OCI-LY7 (cell line): ENCODE data around the gene AP1M2. TPM values are rescaled to one million over a fixed set of nuclear protein-coding genes. Genes with fewer than 3 reads are reported as not detected.

Source experiments
- BruUV-seq: library from RNA; stranded (reverse); fragments of 400-500 nt; replicated peaks from 2 replicates; lab custom pipeline; 2021; lab: Mats Ljungman, UMichigan
- CTCF ChIA-PET: fragments of 300-600 bp; sonication (Branson Sonifier 250); formaldehyde crosslinking; loops from one replicate; lab custom pipeline; 2022; ENCODE audit warnings: antibody characterized with exemption; ENCODE audit not compliant: unreplicated experiment; lab: Charles Lee
- POLR2A ChIA-PET: fragments of 300-600 bp; sonication (Branson Sonifier 250); formaldehyde crosslinking; loops from one replicate; lab custom pipeline; 2022; ENCODE audit warnings: antibody characterized with exemption; lab: Charles Lee
- DNase-seq: peaks from one replicate; pipeline ENCODE4 v3.0.0-alpha.2; 2015; ENCODE audit warnings: low spot score
- H2AFZ ChIP-seq: fragments of 200-600 bp; sonication (generic), shearing (Covaris generic); 2 replicates; pipeline ENCODE4 v1.6.1; 2014; ENCODE audit warnings: mild to moderate bottlenecking, antibody characterized with exemption, low read length, moderate library complexity
- H3K27ac ChIP-seq: fragments of 200-600 bp; sonication (generic); 2 replicates; pipeline ENCODE4 v1.5.1; 2014; ENCODE audit warnings: mixed run types, low read depth, mild to moderate bottlenecking, moderate library complexity, low read length, inconsistent platforms; ENCODE audit not compliant: poor library complexity, severe bottlenecking
- H3K36me3 ChIP-seq: fragments of 200-600 bp; sonication (generic); 2 replicates; pipeline ENCODE4 v1.6.1; 2014; ENCODE audit warnings: mild to moderate bottlenecking, antibody characterized with exemption, low read length, moderate library complexity, mixed read lengths; ENCODE audit not compliant: insufficient read depth
- H3K4me1 ChIP-seq: fragments of 200-600 bp; sonication (generic); 2 replicates; pipeline ENCODE4 v1.5.1; 2014; ENCODE audit warnings: mild to moderate bottlenecking, low read length; ENCODE audit not compliant: insufficient read depth, poor library complexity, severe bottlenecking
- H3K4me2 ChIP-seq: fragments of 200-600 bp; sonication (generic); 2 replicates; pipeline ENCODE4 v1.6.1; 2014; ENCODE audit warnings: mild to moderate bottlenecking, low read length
- H3K4me3 ChIP-seq: fragments of 200-600 bp; sonication (generic); 2 replicates; pipeline ENCODE4 v1.5.1; 2014; ENCODE audit warnings: mild to moderate bottlenecking, low read depth, low read length; ENCODE audit not compliant: poor library complexity, severe bottlenecking
- H3K79me2 ChIP-seq: fragments of 200-600 bp; sonication (generic); 2 replicates; pipeline ENCODE4 v1.6.1; 2016; ENCODE audit warnings: low read depth, mild to moderate bottlenecking, low read length, moderate library complexity, mixed read lengths; ENCODE audit not compliant: insufficient read depth
- H3K9me2 ChIP-seq: fragments of 200-600 bp; sonication (generic); 2 replicates; pipeline ENCODE4 v1.6.1; 2016; ENCODE audit warnings: mild to moderate bottlenecking, low read length, mixed read lengths; ENCODE audit not compliant: insufficient read depth
- H3K9me3 ChIP-seq: fragments of 200-600 bp; sonication (generic); 2 replicates; pipeline ENCODE4 v1.6.1; 2014; ENCODE audit warnings: mild to moderate bottlenecking, mixed run types, low read length, mixed read lengths
- H4K20me1 ChIP-seq: fragments of 200-600 bp; sonication (generic); 2 replicates; pipeline ENCODE4 v1.6.1; 2014; ENCODE audit warnings: mild to moderate bottlenecking, antibody characterized with exemption, low read length, moderate library complexity, mixed read lengths; ENCODE audit not compliant: insufficient read depth
- EZH2phosphoT487 ChIP-seq: fragments of 200-600 bp; sonication (generic); IDR thresholded peaks from 2 replicates; pipeline ENCODE4 v1.6.1; 2018; ENCODE audit warnings: low read depth, borderline replicate concordance, mild to moderate bottlenecking, mixed run types, antibody characterized with exemption, low read length, moderate library complexity, mixed read lengths
- intact Hi-C: fragments of 100-400 bp; cut with micrococcal nuclease; formaldehyde crosslinking; loops from one replicate; pipeline ENCODE4 v1.10.0; 2022; ENCODE audit not compliant: unreplicated experiment
- total RNA-seq, 2 experiments: library from RNA; depleted of rRNA in 1 of 2; stranded (reverse); fragments of >200 nt in 1 of 2; shearing (Covaris generic) in 1 of 2; gene quantifications; 2 replicates each; pipeline ENCODE4 v1.2.3, GENCODE V29; 2014 to 2022
- TF ChIP-seq, protein P1 (sequence below): fragments of 200-600 bp; sonication (generic); conservative IDR thresholded peaks from 2 replicates; pipeline ENCODE4 v1.5.1; 2014; ENCODE audit warnings: mild to moderate bottlenecking, antibody characterized with exemption, low read length, moderate library complexity, mixed read lengths

Gene AP1M2
- total RNA-seq, 2 experiments from 2014 or later, result 0.44 TPM; not detected in 1

DNA sequence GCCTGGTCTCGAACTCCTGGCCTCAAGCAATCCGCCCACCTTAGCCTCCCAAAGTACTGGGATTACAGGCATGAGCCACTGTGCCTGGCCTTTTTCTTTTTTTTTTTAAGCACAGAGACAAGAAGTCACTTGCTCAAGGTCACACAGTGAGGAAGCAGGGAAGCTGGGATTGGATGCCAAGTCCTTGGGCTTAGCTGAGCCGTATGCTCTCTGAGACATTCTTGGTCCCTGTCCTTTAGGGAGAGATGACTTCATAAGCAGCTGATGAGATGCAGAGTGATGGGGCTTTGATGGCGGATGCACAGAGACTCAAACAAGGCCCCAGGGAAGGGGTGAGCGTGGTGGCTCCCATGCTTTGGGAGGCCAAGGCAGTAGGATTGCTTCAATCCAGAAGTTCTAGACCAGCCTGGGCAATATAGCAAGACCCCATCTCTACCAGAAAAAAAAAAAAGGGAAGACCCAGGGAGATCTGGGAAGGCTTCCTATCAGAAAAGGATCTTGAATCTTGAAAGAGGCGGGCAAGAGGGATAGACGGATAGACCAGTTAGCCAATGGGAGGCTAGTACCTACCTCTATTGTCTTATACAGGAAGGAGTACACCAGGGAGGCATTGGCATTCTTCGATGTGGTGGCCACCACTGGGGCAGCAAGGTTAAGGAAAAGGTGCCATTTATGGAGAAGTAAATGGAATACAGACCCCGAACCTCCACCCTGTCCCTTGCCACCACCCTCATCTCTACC lies 3.9 kb downstream of the AP1M2 start:
- intact Hi-C loops, result no loop called here
- no peak overlapping the region for H3K4me3 ChIP-seq
- TF ChIP-seq, protein P1, sequence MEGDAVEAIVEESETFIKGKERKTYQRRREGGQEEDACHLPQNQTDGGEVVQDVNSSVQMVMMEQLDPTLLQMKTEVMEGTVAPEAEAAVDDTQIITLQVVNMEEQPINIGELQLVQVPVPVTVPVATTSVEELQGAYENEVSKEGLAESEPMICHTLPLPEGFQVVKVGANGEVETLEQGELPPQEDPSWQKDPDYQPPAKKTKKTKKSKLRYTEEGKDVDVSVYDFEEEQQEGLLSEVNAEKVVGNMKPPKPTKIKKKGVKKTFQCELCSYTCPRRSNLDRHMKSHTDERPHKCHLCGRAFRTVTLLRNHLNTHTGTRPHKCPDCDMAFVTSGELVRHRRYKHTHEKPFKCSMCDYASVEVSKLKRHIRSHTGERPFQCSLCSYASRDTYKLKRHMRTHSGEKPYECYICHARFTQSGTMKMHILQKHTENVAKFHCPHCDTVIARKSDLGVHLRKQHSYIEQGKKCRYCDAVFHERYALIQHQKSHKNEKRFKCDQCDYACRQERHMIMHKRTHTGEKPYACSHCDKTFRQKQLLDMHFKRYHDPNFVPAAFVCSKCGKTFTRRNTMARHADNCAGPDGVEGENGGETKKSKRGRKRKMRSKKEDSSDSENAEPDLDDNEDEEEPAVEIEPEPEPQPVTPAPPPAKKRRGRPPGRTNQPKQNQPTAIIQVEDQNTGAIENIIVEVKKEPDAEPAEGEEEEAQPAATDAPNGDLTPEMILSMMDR, result no peak
- no peak for TF ChIP-seq EZH2phosphoT487
- H3K36me3 ChIP-seq, result no peaks in the 10 kb centered on the region
- peaks cover 31% of the 10 kb centered on the region for H3K4me1 ChIP-seq
- H3K4me2 ChIP-seq, result no peak overlapping the region
- H3K9me3 ChIP-seq, result no peaks in the 10 kb centered on the region
- ChIA-PET POLR2A (interaction anchor here (1.0 to 2.6 kb wide), 2 partner anchors 9 to 20 kb away, joined by 4 to 22 read pairs; no protein-coding TSS in a partner anchor), CTCF (no interaction called here)
- no peak for DNase-seq
- no peaks in the 10 kb centered on the region for H3K79me2 ChIP-seq
- no peaks in the 10 kb centered on the region for H4K20me1 ChIP-seq
- H3K9me2 ChIP-seq, result no peaks in the 10 kb centered on the region
- no peak overlapping the region for H3K27ac ChIP-seq
- no TSS peak for BruUV-seq
- no peak overlapping the region for H2AFZ ChIP-seq

- Histone ChIP-seq H3K9me3 (no peaks in the 10 kb centered on the region), H3K79me2 (no peaks in the 10 kb centered on the region), H3K4me1 (peaks cover 31% of the 10 kb centered on the region), H3K9me2 (no peaks in the 10 kb centered on the region), H4K20me1 (no peaks in the 10 kb centered on the region), H2AFZ (no peak overlapping the region), H3K4me2 (no peak overlapping the region), H3K27ac (no peak overlapping the region), H3K4me3 (no peak overlapping the region), H3K36me3 (no peaks in the 10 kb centered on the region)
- intact Hi-C loops, result no loop called here
- BruUV-seq, result no TSS peak
- DNase-seq, result no peak
- no peak for TF ChIP-seq EZH2phosphoT487
- TF ChIP-seq, protein P1, result no peak
- CTCF ChIA-PET, result interaction anchor here (0.6 to 2.0 kb wide), 4 partner anchors 22 to 118 kb away, joined by 4 to 39 read pairs (median 14); no protein-coding TSS in a partner anchor
- POLR2A ChIA-PET, result interaction anchor here (0.6 to 2.6 kb wide), 5 partner anchors 11 to 1728 kb away, joined by 3 to 22 read pairs (median 4); no protein-coding TSS in a partner anchor
These were observed 5.0 kb downstream of the AP1M2 start for GRCh38 chr19:10582091-10582490.
